HG03135 (cell line): ENCODE results near the gene VAV3.

Experiments
- ATAC-seq: cut with Tn5 transposase; IDR thresholded peaks from one replicate; pipeline ENCODE4 v1.9.1; 2021; ENCODE audit warnings: mild to moderate bottlenecking, moderate library complexity; ENCODE audit not compliant: unreplicated experiment

VAV3 gene

DNA sequence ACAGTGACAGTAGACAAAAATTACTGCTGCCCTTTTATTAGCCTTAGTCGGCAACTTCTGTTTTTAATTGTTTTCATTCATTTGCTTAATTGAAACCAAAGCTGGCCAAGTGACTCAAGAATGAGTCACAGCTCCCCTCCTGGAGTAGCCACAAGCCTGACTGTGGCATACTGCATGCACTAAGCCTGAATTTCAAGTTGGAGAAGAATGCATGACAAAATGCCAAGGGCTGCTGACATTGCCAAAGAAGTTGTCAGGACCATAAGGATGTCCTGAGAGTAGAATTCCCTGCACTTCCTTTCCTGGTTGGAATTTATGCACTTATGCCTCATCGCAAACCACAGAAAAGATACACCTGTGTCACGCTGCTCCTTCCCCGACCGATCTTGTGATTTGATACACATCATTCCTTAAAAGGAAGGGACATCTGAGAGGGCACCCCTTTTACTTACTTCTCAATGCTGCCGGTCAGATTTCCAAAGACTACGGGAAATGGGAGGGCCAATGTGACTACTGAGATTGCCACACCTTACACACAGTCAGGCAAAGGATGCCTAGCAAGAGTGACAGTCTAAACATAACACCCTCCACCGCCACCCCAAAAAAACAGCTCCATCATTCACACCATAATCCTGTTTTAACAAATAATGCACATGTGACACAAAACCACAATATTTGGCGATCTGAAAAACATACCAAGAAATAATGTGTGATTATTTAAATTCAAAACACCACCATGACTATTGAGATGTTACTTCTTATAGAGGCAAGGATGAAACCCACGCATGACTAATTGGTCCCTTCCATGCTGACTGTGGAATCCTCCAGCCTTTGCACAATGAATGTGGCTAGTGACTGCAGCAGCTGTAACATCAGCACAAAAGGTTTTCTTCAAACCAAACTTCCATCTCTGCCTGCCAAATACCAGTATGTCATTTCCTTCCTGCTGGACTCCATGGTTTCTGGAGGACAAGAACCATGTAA lies 28.2 kb downstream of the VAV3 start:
- ATAC-seq: peak; percentile 40

GRCh38 chr1:107935396-107936064 lies 29.4 kb downstream of the VAV3 start:
- peak; percentile 82 for ATAC-seq

- ATAC-seq: no peak
Observed at GRCh38 chr1:107934578-107934977, 30.4 kb downstream of the VAV3 start.

- ATAC-seq: no peak
Observed at GRCh38 chr1:107933736-107934135, 31.2 kb downstream of the VAV3 start.

GRCh38 chr1:107930292-107930691 lies 34.7 kb downstream of the VAV3 start:
- ATAC-seq: no peak

DNA sequence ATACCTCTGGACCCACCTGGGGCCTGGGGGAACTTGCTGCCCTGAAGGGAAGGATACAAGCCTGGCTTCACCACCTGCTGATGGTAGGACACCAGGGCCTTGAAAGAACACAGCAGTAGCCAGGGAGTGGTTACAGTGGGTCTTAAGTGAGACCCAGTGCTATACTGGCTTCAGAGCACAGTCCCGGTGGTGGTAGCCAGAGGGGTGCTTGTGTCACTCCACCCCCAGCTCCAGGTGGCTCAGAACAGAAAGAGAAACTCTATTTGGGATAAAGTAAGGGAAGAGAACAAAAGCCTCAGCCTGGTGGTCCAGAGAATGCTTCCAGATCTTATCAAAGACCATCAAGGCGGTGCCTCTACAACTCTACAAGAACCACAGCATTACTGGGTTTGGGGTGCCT lies 37.2 kb downstream of the VAV3 start:
- no peak for ATAC-seq

GRCh38 chr1:107926436-107927080 lies 38.4 kb downstream of the VAV3 start:
- ATAC-seq: no peak

DNA sequence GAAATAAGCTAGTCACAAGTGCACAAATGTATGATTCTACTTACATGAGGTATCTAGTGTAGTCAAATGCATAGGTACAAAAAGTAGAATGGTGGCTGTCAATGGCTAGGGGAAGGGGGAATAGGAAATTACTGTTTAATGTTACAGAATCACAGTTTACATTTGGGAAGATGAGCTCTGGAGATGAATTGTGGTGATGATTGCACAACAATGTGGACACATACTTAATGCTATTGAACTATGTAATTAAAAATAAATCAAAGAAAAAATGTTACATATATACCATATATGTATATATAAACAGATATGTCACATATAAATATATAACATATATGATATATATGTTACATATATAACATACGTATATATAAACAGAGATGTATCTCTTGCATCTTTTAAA lies 39.4 kb downstream of the VAV3 start:
- ATAC-seq: no peak

GRCh38 chr1:107920999-107921398 lies 44.0 kb downstream of the VAV3 start:
- ATAC-seq: no peak

DNA sequence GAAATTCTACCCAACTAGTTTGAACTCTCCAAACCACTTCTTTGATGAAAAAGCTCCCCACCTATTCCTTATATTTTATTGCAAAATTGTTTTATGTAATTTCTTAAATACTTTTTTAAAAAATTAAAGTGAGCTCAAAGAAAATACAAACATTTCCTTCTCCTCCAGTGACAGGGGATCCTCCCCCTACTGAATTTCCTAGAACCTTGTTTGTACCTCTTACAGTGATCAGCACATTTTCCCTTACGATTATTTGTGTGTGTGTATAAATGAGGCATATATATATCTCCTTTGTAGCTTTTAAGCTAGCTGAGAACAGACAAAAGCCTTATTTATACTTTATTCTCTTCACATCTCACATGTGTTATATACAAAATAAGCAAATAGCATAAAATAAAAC lies 44.4 kb downstream of the VAV3 start:
- ATAC-seq: no peak

- no peak for ATAC-seq
Observed at GRCh38 chr1:107919953-107920352, 45.0 kb downstream of the VAV3 start.

DNA sequence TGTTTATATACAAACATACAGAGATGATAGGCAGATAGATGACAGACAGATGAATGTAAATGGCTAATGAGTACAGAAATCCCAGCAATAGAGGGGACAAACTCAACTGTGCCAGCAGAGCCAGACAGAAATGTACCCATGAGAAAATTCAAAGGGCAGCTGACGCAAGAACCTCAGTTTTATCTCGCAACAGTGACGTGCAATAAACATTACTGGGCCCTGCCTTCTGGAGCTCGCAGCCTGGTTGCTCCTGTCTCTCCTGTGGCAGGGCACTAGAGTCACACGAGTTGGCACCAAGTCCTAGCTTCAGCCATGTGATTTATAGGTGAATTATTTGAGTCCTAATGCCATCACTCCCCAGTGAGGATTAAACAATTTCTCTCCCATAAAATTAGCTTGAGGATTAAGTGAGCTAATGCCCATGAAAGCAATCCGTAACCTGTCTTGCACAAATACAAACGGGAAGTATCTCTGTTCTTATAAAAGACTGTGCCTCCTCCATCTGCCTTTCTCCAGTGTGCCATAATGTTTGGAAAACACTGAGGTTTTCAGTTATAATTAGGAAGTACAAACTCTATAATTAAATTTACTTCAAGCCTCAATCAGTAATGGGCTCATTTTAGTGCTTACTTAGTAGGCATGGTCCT lies 50.7 kb downstream of the VAV3 start:
- no peak for ATAC-seq

GRCh38 chr1:107912656-107913055 lies 52.3 kb downstream of the VAV3 start:
- no peak for ATAC-seq

- no peak for ATAC-seq
Observed at GRCh38 chr1:107900090-107900945, 64.7 kb downstream of the VAV3 start.

GRCh38 chr1:107899655-107900054 lies 65.3 kb downstream of the VAV3 start:
- ATAC-seq: no peak

GRCh38 chr1:107897438-107898345 lies 67.3 kb downstream of the VAV3 start:
- no peak for ATAC-seq

- ATAC-seq: no peak
Observed at GRCh38 chr1:107896936-107897335, 68.0 kb downstream of the VAV3 start.

DNA sequence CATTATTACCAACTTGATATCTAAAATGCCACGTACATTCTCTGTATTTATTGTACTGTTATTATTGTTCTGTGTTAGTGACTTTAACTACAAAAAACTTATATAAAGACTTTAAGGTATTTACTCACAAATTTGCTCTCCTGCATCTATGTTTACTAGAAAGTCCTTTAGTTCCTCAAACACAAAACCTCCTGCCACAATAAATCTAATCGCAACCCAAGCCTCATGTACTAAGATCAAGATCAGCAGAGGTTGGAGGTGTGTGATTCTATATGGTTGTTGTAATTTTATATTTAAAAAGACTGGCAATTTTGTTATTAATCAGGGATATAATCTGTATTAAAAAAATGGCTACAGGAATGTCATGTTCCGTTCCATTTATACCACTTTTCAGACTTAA lies 68.6 kb downstream of the VAV3 start:
- no peak for ATAC-seq
